DOHH2 (cell line): ENCODE data around the gene SARNP.
"Not testable (repeated sequence)": the region's sequence is repeated elsewhere in the genome, so short reads cannot be mapped to it uniquely, and the experiment has no call there.

Experiments
- H3F3A ChIP-seq: fragments of 200-600 bp; sonication (generic), shearing (Covaris generic); 2 replicates; pipeline ENCODE4 v1.6.0; 2016; ENCODE audit warnings: antibody characterized with exemption, mild to moderate bottlenecking; ENCODE audit not compliant: control insufficient read depth, insufficient read depth
- H3K27ac ChIP-seq: fragments of 200-600 bp; sonication (generic); 2 replicates; pipeline ENCODE4 v1.5.1; 2014; ENCODE audit warnings: low read depth, mild to moderate bottlenecking, low read length, moderate library complexity
- H3K27me3 ChIP-seq: fragments of 200-600 bp; sonication (generic); 2 replicates; pipeline ENCODE4 v1.6.1; 2014; ENCODE audit warnings: mild to moderate bottlenecking, low read length, mixed read lengths; ENCODE audit not compliant: control insufficient read depth
- H3K36me3 ChIP-seq: fragments of 200-600 bp; sonication (generic); 2 replicates; pipeline ENCODE4 v1.6.1; 2014; ENCODE audit warnings: mild to moderate bottlenecking, low read length, moderate library complexity, mixed read lengths; ENCODE audit not compliant: control insufficient read depth
- H3K4me1 ChIP-seq: fragments of 200-600 bp; sonication (generic); 2 replicates; pipeline ENCODE4 v1.6.1; 2014; ENCODE audit warnings: mild to moderate bottlenecking, low read length, mixed read lengths; ENCODE audit not compliant: control insufficient read depth
- H3K4me2 ChIP-seq: fragments of 200-600 bp; sonication (generic); 2 replicates; pipeline ENCODE4 v1.6.0; 2014; ENCODE audit warnings: mild to moderate bottlenecking, low read length, moderate library complexity
- H3K4me3 ChIP-seq: fragments of 200-600 bp; sonication (generic); 2 replicates; pipeline ENCODE4 v1.5.1; 2014; ENCODE audit warnings: mild to moderate bottlenecking, low read length, mixed read lengths
- H3K79me2 ChIP-seq: fragments of 200-600 bp; sonication (generic); 2 replicates; pipeline ENCODE4 v1.6.1; 2014; ENCODE audit warnings: mild to moderate bottlenecking, low read length, mixed read lengths; ENCODE audit not compliant: control insufficient read depth
- H3K9me2 ChIP-seq: fragments of 200-600 bp; sonication (generic); replicated peaks from 2 replicates; pipeline ENCODE4 v1.6.1; 2014; ENCODE audit warnings: mild to moderate bottlenecking, low read length, mixed read lengths; ENCODE audit not compliant: control insufficient read depth
- H3K9me3 ChIP-seq: fragments of 200-600 bp; sonication (generic); 2 replicates; pipeline ENCODE4 v1.6.1; 2014; ENCODE audit warnings: antibody characterized with exemption, low read length, mixed read lengths; ENCODE audit not compliant: control insufficient read depth, insufficient read depth
- H4K20me1 ChIP-seq: fragments of 200-600 bp; sonication (generic); 2 replicates; pipeline ENCODE4 v1.6.0; 2014; ENCODE audit warnings: low read depth, mild to moderate bottlenecking, antibody characterized with exemption, low read length, moderate library complexity; ENCODE audit not compliant: control insufficient read depth, insufficient read depth
- CTCF ChIP-seq: fragments of 200-600 bp; sonication (generic); IDR thresholded peaks from one replicate; pipeline ENCODE4 v1.5.1; 2014; ENCODE audit warnings: antibody characterized with exemption, mild to moderate bottlenecking, low read depth, low read length; ENCODE audit not compliant: poor library complexity, severe bottlenecking
- EZH2phosphoT487 ChIP-seq: fragments of 200-600 bp; sonication (generic); IDR thresholded peaks from 2 replicates; pipeline ENCODE4 v1.6.1; 2017; ENCODE audit warnings: borderline replicate concordance, mild to moderate bottlenecking, antibody characterized with exemption, low read length, moderate library complexity, mixed read lengths

SARNP gene

GRCh38 chr12:55817345-55818139 is at the start of gene SARNP, which contains the start of gene ORMDL2:
TSS of gene SARNP (minus strand) at chr12:55817724. CDS start at chr12:55817701, 23 bp downstream.
TSS of gene ORMDL2 (plus strand) at chr12:55818041. CDS start at chr12:55819000, 959 bp downstream.
- Histone ChIP-seq H3F3A (peaks cover 12% of the 10 kb centered on the region), H4K20me1 (peaks cover 11% of the 10 kb centered on the region; the same call in 1 of the 2 replicates), H3K4me2 (peak within 1 kb of the TSS; percentile 74), H3K4me3 (peak within 1 kb of the TSS; percentile 88), H3K27me3 (no peaks in the 10 kb centered on the region), H3K79me2 (peaks cover 81% of the 10 kb centered on the region), H3K27ac (peak within 1 kb of the TSS; percentile 66), H3K4me1 (peaks cover 36% of the 10 kb centered on the region), H3K36me3 (peaks cover 91% of the 10 kb centered on the region), H3K9me2 (no peaks in the 10 kb centered on the region), H3K9me3 (no peaks in the 10 kb centered on the region)
- TF ChIP-seq CTCF (no peak), EZH2phosphoT487 (no peak)

- not testable (repeated sequence) for H3K4me1 ChIP-seq, H3K9me3 ChIP-seq, H3K9me2 ChIP-seq, H3K36me3 ChIP-seq, H3K27ac ChIP-seq, H4K20me1 ChIP-seq, H3F3A ChIP-seq, H3K4me2 ChIP-seq, H3K4me3 ChIP-seq, H3K27me3 ChIP-seq, H3K79me2 ChIP-seq
Measured at GRCh38 chr12:55866454-55867004, 49.0 kb upstream of the SARNP start.

GRCh38 chr12:55865327-55865726 is 47.8 kb upstream of the SARNP start:
- Histone ChIP-seq H3K4me2 (no peak overlapping the region), H3K9me2 (no peaks in the 10 kb centered on the region), H3K4me3 (no peak overlapping the region), H3K9me3 (no peaks in the 10 kb centered on the region), H3F3A (no peaks in the 10 kb centered on the region), H3K36me3 (no peaks in the 10 kb centered on the region), H4K20me1 (no peaks in the 10 kb centered on the region), H3K27me3 (no peaks in the 10 kb centered on the region), H3K4me1 (no peaks in the 10 kb centered on the region; the same call in 1 of the 2 replicates), H3K79me2 (no peaks in the 10 kb centered on the region), H3K27ac (no peak overlapping the region)
- TF ChIP-seq EZH2phosphoT487 (no peak), CTCF (no peak)

GRCh38 chr12:55862931-55863330 is 45.4 kb upstream of the SARNP start:
- H3K4me3 ChIP-seq, H3K36me3 ChIP-seq, H3K9me3 ChIP-seq, H3K27ac ChIP-seq, H3K79me2 ChIP-seq, H3K9me2 ChIP-seq, H3K4me2 ChIP-seq, H4K20me1 ChIP-seq, H3K27me3 ChIP-seq, H3K4me1 ChIP-seq, H3F3A ChIP-seq: not testable (repeated sequence)
